ENCODE data around the gene DCANP1.

DCANP1 gene

DNA sequence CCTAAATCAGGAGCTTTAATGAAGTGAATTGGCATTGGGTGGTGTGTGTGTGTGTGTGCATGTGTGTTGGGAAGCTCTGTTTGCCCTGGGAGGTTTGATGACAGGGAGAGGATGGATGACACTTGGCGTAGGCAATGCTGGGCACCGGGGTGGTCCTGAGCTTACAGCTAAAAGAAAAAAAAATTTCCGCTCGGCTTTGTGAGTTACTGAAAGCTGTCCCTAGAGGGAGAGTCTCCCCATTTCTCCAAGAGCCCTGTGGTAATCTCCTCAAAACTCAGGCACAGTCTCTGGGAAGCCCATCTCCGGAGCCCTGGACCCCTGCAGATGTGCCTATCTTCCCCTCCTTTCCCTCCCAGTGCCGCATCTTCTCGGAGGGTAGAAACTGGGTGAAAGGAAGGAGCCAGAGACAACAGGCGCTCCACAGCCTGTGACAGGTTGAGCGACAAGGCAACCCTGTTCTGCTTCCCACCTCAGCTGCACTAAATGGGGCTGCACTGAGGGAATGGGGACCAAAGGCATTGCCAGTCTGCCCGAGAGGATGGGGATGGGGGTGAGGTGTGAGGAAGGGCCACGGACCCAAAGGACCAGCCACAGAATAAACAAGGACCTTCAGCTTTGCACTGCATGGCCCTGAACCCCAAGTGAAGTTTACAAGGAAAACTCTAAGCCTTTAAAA lies 40.8 kb upstream of the DCANP1 start:
- no peak overlapping the region for H2AK5ac ChIP-seq (ENCODE audit: low read length)
- no peak overlapping the region for H4K5ac ChIP-seq (ENCODE audit: low read length)
- H2BK15ac ChIP-seq (replicated peaks; ENCODE audit: low read depth): no peak overlapping the region
- no peaks in the 10 kb centered on the region for H3K79me1 ChIP-seq (ENCODE audit: low read length)
- no peak overlapping the region for H3K56ac ChIP-seq (ENCODE audit: low read length)
- no peak overlapping the region for H4K8ac ChIP-seq (ENCODE audit: low read depth, low read length)
- peaks cover 74% of the 10 kb centered on the region for H3K27me3 ChIP-seq (ENCODE audit: insufficient read depth, low read length, poor library complexity)
- H3K4me2 ChIP-seq (ENCODE audit: low read length): no peak overlapping the region
- no peaks in the 10 kb centered on the region for H3K4me1 ChIP-seq (ENCODE audit: control insufficient read depth, low read depth, low read length)
- no CpG with 5 or more reads among the region's 11 CpGs for WGBS (ENCODE audit: extremely low coverage, insufficient coverage, low lambda C conversion rate)
- H3K27ac ChIP-seq (ENCODE audit: low read depth, low read length): no peak overlapping the region
- H2BK120ac ChIP-seq (ENCODE audit: low read depth, low read length): no peak overlapping the region
- no peak overlapping the region for H3K4me3 ChIP-seq (ENCODE audit: low read length)
- no peak overlapping the region for H2BK5ac ChIP-seq (ENCODE audit: low read length)
- H3K36me3 ChIP-seq (ENCODE audit: control insufficient read depth, insufficient read depth, low read length): no peaks in the 10 kb centered on the region
- no peak overlapping the region for H3K4ac ChIP-seq (ENCODE audit: low read depth, low read length)
- DNase-seq: no peak
- H3K9ac ChIP-seq (ENCODE audit: low read length): no peak overlapping the region
- H3K79me2 ChIP-seq (ENCODE audit: control insufficient read depth, insufficient read depth, low read length): no peaks in the 10 kb centered on the region
- no peak overlapping the region for H3K18ac ChIP-seq (ENCODE audit: low read length)
- H3K23ac ChIP-seq (ENCODE audit: low read length): no peak overlapping the region

DNA sequence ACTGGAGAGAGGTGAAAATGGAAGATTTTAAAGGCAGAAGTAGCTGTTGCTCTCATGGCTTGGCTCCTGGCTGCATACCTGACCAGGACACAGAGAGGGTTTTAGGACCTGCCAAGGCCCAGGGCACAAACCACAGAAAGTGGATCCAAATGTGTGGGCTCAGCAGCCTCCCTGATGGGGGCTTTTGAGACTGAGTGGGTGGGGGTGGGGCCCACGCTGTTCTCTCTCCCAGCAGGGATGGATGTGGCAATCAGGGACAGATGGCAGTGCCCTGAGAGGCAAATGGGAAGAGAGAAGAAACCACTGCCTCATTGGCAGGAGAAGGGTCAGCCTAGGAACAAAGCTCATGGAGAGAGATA lies 39.9 kb upstream of the DCANP1 start:
- no peaks in the 10 kb centered on the region for H3K36me3 ChIP-seq (ENCODE audit: control insufficient read depth, insufficient read depth, low read length)
- H3K79me2 ChIP-seq (ENCODE audit: control insufficient read depth, insufficient read depth, low read length): no peaks in the 10 kb centered on the region
- no peak overlapping the region for H3K27ac ChIP-seq (ENCODE audit: low read depth, low read length)
- WGBS (ENCODE audit: extremely low coverage, insufficient coverage, low lambda C conversion rate): no CpG with 5 or more reads among the region's 1 CpG
- no peak overlapping the region for H2BK5ac ChIP-seq (ENCODE audit: low read length)
- no peak overlapping the region for H3K9ac ChIP-seq (ENCODE audit: low read length)
- no peak overlapping the region for H2AK5ac ChIP-seq (ENCODE audit: low read length)
- no peak overlapping the region for H4K8ac ChIP-seq (ENCODE audit: low read depth, low read length)
- H2BK120ac ChIP-seq (ENCODE audit: low read depth, low read length): no peak overlapping the region
- no peaks in the 10 kb centered on the region for H3K4me1 ChIP-seq (ENCODE audit: control insufficient read depth, low read depth, low read length)
- no peak overlapping the region for H3K4me3 ChIP-seq (ENCODE audit: low read length)
- H3K27me3 ChIP-seq (ENCODE audit: insufficient read depth, low read length, poor library complexity): peaks cover 65% of the 10 kb centered on the region
- H3K23ac ChIP-seq (ENCODE audit: low read length): no peak overlapping the region
- no peak overlapping the region for H3K18ac ChIP-seq (ENCODE audit: low read length)
- no peak overlapping the region for H3K4me2 ChIP-seq (ENCODE audit: low read length)
- no peak overlapping the region for H3K4ac ChIP-seq (ENCODE audit: low read depth, low read length)
- DNase-seq: no peak
- H3K79me1 ChIP-seq (ENCODE audit: low read length): no peaks in the 10 kb centered on the region
- no peak overlapping the region for H3K56ac ChIP-seq (ENCODE audit: low read length)
- H4K5ac ChIP-seq (ENCODE audit: low read length): no peak overlapping the region
- H2BK15ac ChIP-seq (replicated peaks; ENCODE audit: low read depth): no peak overlapping the region

DNA sequence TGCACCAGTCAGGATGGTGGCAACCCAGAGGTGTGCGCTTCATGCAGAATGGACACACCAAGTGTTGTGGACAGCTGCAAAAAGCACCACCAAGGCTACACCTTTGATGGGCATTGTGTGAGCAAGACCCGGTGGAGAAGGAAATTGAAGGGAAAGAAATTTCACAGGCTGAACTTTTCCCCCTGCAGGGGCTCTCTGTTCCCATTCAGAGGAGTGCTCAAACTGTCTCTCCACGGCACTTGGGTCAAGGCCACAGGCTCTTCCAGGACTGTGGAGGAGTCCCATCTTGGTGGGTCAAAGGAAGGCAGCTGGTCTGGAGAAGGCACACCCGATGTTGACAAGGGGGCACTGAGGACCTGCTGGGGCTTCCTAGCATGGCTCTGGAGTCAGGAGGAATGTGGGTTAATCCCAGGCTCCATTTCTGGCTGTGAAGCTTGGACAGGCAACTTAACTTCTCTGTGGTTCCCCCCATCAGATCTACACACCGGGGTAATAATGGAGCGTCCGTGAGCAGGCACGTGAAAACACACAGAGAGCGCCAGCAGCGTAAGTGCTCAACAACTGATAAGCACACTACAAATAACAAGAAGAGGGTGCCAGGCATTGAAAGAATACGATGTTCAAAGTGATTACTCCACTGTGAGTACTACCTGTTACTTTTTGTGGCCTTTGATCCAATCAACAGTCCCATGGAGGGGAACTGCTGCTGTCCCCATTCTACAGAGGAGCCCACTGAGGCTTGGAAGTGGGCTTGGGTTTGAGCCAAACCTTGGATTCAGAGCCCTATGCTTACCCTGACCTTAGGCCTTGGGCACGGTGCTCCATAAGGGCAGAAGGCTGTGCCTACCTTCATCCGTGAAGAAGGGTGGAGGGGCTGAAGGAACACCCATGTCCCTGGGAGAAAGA lies 39.2 kb upstream of the DCANP1 start:
- H3K4me3 ChIP-seq (ENCODE audit: low read length): no peak overlapping the region
- H3K4ac ChIP-seq (ENCODE audit: low read depth, low read length): no peak overlapping the region
- no peak overlapping the region for H2BK120ac ChIP-seq (ENCODE audit: low read depth, low read length)
- no CpG with 5 or more reads among the region's 13 CpGs for WGBS (ENCODE audit: extremely low coverage, insufficient coverage, low lambda C conversion rate)
- H3K18ac ChIP-seq (ENCODE audit: low read length): no peak overlapping the region
- no peak overlapping the region for H3K9ac ChIP-seq (ENCODE audit: low read length)
- no peak overlapping the region for H3K23ac ChIP-seq (ENCODE audit: low read length)
- no peak overlapping the region for H4K5ac ChIP-seq (ENCODE audit: low read length)
- no peaks in the 10 kb centered on the region for H3K36me3 ChIP-seq (ENCODE audit: control insufficient read depth, insufficient read depth, low read length)
- peaks cover 2% of the 10 kb centered on the region for H3K4me1 ChIP-seq (ENCODE audit: control insufficient read depth, low read depth, low read length)
- H3K27me3 ChIP-seq (ENCODE audit: insufficient read depth, low read length, poor library complexity): peaks cover 60% of the 10 kb centered on the region
- H3K56ac ChIP-seq (ENCODE audit: low read length): no peak overlapping the region
- no peak overlapping the region for H3K4me2 ChIP-seq (ENCODE audit: low read length)
- DNase-seq: no peak
- no peak overlapping the region for H2BK15ac ChIP-seq (replicated peaks; ENCODE audit: low read depth)
- H2AK5ac ChIP-seq (ENCODE audit: low read length): no peak overlapping the region
- no peaks in the 10 kb centered on the region for H3K79me2 ChIP-seq (ENCODE audit: control insufficient read depth, insufficient read depth, low read length)
- H2BK5ac ChIP-seq (ENCODE audit: low read length): no peak overlapping the region
- no peaks in the 10 kb centered on the region for H3K79me1 ChIP-seq (ENCODE audit: low read length)
- no peak overlapping the region for H3K27ac ChIP-seq (ENCODE audit: low read depth, low read length)
- no peak overlapping the region for H4K8ac ChIP-seq (ENCODE audit: low read depth, low read length)

DNA sequence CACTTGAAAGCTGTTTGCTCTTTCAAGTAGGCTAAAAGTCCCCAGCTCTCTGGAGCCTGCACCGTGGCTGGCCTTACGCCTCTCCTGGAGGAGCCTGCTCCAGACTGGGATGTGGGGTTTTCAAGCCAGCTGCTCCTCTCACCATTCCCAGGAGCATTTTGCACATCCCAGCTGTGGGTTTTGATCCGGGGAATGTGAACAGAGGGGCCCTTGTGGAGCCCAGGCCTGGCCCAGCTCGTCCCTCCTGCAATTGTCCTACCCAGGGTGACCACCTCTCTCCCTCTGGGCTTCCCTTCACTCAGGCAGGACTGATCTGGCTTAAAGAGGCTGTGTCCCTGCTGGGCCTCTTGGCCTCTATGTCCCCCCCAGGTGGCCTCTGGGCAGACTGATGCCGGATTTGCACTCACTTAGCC lies 37.5 kb upstream of the DCANP1 start:
- Histone ChIP-seq H3K4me3 (ENCODE audit: low read length) (no peak overlapping the region), H3K4ac (ENCODE audit: low read depth, low read length) (no peak overlapping the region), H3K27ac (ENCODE audit: low read depth, low read length) (no peak overlapping the region), H3K79me1 (ENCODE audit: low read length) (no peaks in the 10 kb centered on the region), H3K9ac (ENCODE audit: low read length) (no peak overlapping the region), H2BK15ac (replicated peaks; ENCODE audit: low read depth) (no peak overlapping the region), H3K27me3 (ENCODE audit: insufficient read depth, low read length, poor library complexity) (peaks cover 45% of the 10 kb centered on the region), H2AK5ac (ENCODE audit: low read length) (no peak overlapping the region), H3K4me2 (ENCODE audit: low read length) (no peak overlapping the region), H3K23ac (ENCODE audit: low read length) (no peak overlapping the region), H3K36me3 (ENCODE audit: control insufficient read depth, insufficient read depth, low read length) (no peaks in the 10 kb centered on the region), H4K8ac (ENCODE audit: low read depth, low read length) (no peak overlapping the region), H4K5ac (ENCODE audit: low read length) (no peak overlapping the region), H3K79me2 (ENCODE audit: control insufficient read depth, insufficient read depth, low read length) (no peaks in the 10 kb centered on the region), H2BK120ac (ENCODE audit: low read depth, low read length) (no peak overlapping the region), H3K18ac (ENCODE audit: low read length) (no peak overlapping the region), H2BK5ac (ENCODE audit: low read length) (no peak overlapping the region), H3K4me1 (ENCODE audit: control insufficient read depth, low read depth, low read length) (peaks cover 2% of the 10 kb centered on the region), H3K56ac (ENCODE audit: low read length) (no peak overlapping the region)
- DNase-seq: no peak
- no CpG with 5 or more reads among the region's 5 CpGs for WGBS (ENCODE audit: extremely low coverage, insufficient coverage, low lambda C conversion rate)

DNA sequence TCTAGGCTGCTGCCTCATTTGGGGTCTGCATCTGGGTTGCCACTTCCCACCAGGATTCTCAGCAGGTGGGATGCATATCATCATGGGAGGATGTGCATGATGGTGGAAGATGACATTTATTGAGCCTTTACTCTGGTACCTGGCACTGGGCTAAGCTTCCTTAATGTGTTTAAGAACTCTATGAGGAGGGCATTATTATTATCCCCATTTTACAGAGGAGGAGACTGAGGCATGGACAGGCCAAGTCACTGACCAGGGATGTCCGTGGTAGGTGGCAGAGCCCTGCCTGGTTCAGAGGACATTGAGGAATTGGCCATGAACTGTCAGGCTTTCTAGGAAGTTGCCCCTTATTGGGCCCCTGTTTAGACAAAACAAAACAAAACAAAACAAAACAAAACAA lies 36.1 kb upstream of the DCANP1 start:
- no peak overlapping the region for H2BK120ac ChIP-seq (ENCODE audit: low read depth, low read length)
- no peak overlapping the region for H3K27ac ChIP-seq (ENCODE audit: low read depth, low read length)
- no peak for DNase-seq
- no peak overlapping the region for H3K23ac ChIP-seq (ENCODE audit: low read length)
- H3K4me1 ChIP-seq (ENCODE audit: control insufficient read depth, low read depth, low read length): peaks cover 6% of the 10 kb centered on the region
- no peak overlapping the region for H2BK5ac ChIP-seq (ENCODE audit: low read length)
- H3K36me3 ChIP-seq (ENCODE audit: control insufficient read depth, insufficient read depth, low read length): no peaks in the 10 kb centered on the region
- no peak overlapping the region for H4K8ac ChIP-seq (ENCODE audit: low read depth, low read length)
- H3K9ac ChIP-seq (ENCODE audit: low read length): no peak overlapping the region
- H3K79me2 ChIP-seq (ENCODE audit: control insufficient read depth, insufficient read depth, low read length): no peaks in the 10 kb centered on the region
- H2BK15ac ChIP-seq (replicated peaks; ENCODE audit: low read depth): no peak overlapping the region
- WGBS (ENCODE audit: extremely low coverage, insufficient coverage, low lambda C conversion rate): no CpG with 5 or more reads among the region's 1 CpG
- H3K56ac ChIP-seq (ENCODE audit: low read length): no peak overlapping the region
- H3K79me1 ChIP-seq (ENCODE audit: low read length): no peaks in the 10 kb centered on the region
- H4K5ac ChIP-seq (ENCODE audit: low read length): no peak overlapping the region
- no peak overlapping the region for H3K18ac ChIP-seq (ENCODE audit: low read length)
- H3K4me3 ChIP-seq (ENCODE audit: low read length): no peak overlapping the region
- H3K27me3 ChIP-seq (ENCODE audit: insufficient read depth, low read length, poor library complexity): peaks cover 35% of the 10 kb centered on the region
- H3K4ac ChIP-seq (ENCODE audit: low read depth, low read length): no peak overlapping the region
- H3K4me2 ChIP-seq (ENCODE audit: low read length): no peak overlapping the region
- H2AK5ac ChIP-seq (ENCODE audit: low read length): no peak overlapping the region

Data from mesendoderm (in vitro differentiated cells).